Right lobe of liver (tissue), 6 donors: Measurements from ENCODE around the gene TMEM204. TPM values are rescaled to one million over a fixed set of nuclear protein-coding genes. Genes with fewer than 3 reads are reported as not detected.

Experiments
- ATAC-seq, 4 donors: fragments of 200-7000 bp; cut with Tn5 transposase; one replicate each; pipeline ENCODE4 v1.9.1; 2020; ENCODE audit warnings: mild to moderate bottlenecking in 4 of 4, moderate library complexity in 4 of 4
- DNase-seq, 3 donors: peaks; one replicate each; pipeline ENCODE4 v3.0.0-alpha.2; 2020
- H3K27ac ChIP-seq, 3 donors: fragments of 200-600 bp; one replicate each; pipeline ENCODE4 v1.8.0; 2022
- H3K27me3 ChIP-seq, 2 donors: fragments of 200-600 bp; one replicate each; pipeline ENCODE4 v1.8.0; 2022
- H3K36me3 ChIP-seq, 4 donors: fragments of 200-600 bp; sonication (generic) in 1 of 4; one replicate each; pipeline versions ENCODE4 v1.5.1 to v1.8.0; 2017 to 2022; ENCODE audit warnings: control low read depth in 1 of 4
- H3K4me1 ChIP-seq, 4 donors: fragments of 200-600 bp; sonication (generic) in 1 of 4; one replicate each; pipeline versions ENCODE4 v1.5.1 to v1.8.0; 2017 to 2022; ENCODE audit warnings: control low read depth in 1 of 4
- H3K4me3 ChIP-seq, 3 donors: fragments of 200-600 bp; one replicate each; pipeline ENCODE4 v1.8.0; 2022
- H3K9me3 ChIP-seq, 4 donors: fragments of 200-600 bp; sonication (generic) in 1 of 4; one replicate each; pipeline versions ENCODE4 v1.5.1 to v1.8.0; 2017 to 2022; ENCODE audit warnings: control low read depth in 1 of 4
- CTCF ChIP-seq, 4 donors: fragments of 200-600 bp in 3 of 4; fragments of 450-650 bp in 1 of 4; IDR thresholded peaks; one replicate each; pipeline versions ENCODE4 v1.5.1 to v1.8.0; 2016 to 2022; ENCODE audit warnings: antibody characterized with exemption in 4 of 4, mild to moderate bottlenecking in 2 of 4
- POLR2A ChIP-seq: fragments of 450-650 bp; IDR thresholded peaks from one replicate; pipeline ENCODE4 v1.6.1; 2017; ENCODE audit warnings: antibody characterized with exemption, mild to moderate bottlenecking
- WGBS: methylation state at CpG from one replicate; pipeline ENCODE4 v1.1.6; 2018; ENCODE audit warnings: low coverage, low lambda C conversion rate; ENCODE audit not compliant: insufficient coverage; ENCODE audit errors: missing lambda C conversion rate; 5-methylcytosine and 5-hydroxymethylcytosine counted together
- intact Hi-C, 2 donors: fragments of 100-400 bp; cut with DNase I; formaldehyde crosslinking; loops; one replicate each; pipeline versions ENCODE4 v1.11.2 to v1.14.1; 2022
- total RNA-seq, 6 experiments: library from RNA; depleted of rRNA in 2 of 6; stranded (reverse); fragments of >200 nt in 2 of 6; fragmentation: NEBNext Ultra II Directional in 3 of 6; extraction: Animal tissue kit (Norgen Biotek cat#: 25700) in 3 of 6; gene quantifications; one replicate each; pipeline versions ENCODE4 v1.1.0 to v1.2.4, GENCODE V29; 2016 to 2023
- donor health status: DM: no; HTN: yes; CAD: no.
- donor health status: DM: no; HTN: no; CAD: no.
- donor health status: DM: no; HTN: no; CAD: no.
- donor health status: DM: no; HTN: yes; CAD: no.
- donor health status: DM: no; HTN: yes; CAD: no.

Gene TMEM204
- total RNA-seq, 6 experiments from 2014 or later: 4.7 to 18.7 (median 8.9) TPM

GRCh38 chr16:1528921-1529537 is 4.4 kb upstream of the TMEM204 start:
- Histone ChIP-seq H3K27me3 (no peaks in the 10 kb centered on the region), H3K9me3 (no peaks in the 10 kb centered on the region), H3K4me3 (no peak overlapping the region), H3K4me1 (no peaks in the 10 kb centered on the region), H3K36me3 (no peaks in the 10 kb centered on the region), H3K27ac (no peak overlapping the region)
- DNase-seq (peak in 1 of 3 donors; percentile 21), ATAC-seq (no peak)
- WGBS: no CpG with 5 or more reads among the region's 29 CpGs
- TF ChIP-seq POLR2A (no peak), CTCF (IDR thresholded peaks at IDR 0.05) (no peak)
- intact Hi-C loops: no loop called here

GRCh38 chr16:1530349-1530882 is 3.0 kb upstream of the TMEM204 start:
- Histone ChIP-seq H3K27ac (peak overlapping the region; percentile 51 to 75 (median 64)), H3K27me3 (no peaks in the 10 kb centered on the region), H3K36me3 (no peaks in the 10 kb centered on the region), H3K9me3 (no peaks in the 10 kb centered on the region), H3K4me3 (no peak overlapping the region), H3K4me1 (no peaks in the 10 kb centered on the region)
- no peak for ATAC-seq
- 70% methylated on average over 2 of the region's 27 CpGs for WGBS
- intact Hi-C loops: no loop called here
- TF ChIP-seq CTCF (IDR thresholded peaks at IDR 0.05) (no peak), POLR2A (no peak)
- peak in 1 of 3 donors; percentile 13 for DNase-seq

- H3K4me3 ChIP-seq: no peak overlapping the region
- DNase-seq: peak in 1 of 3 donors; percentile 38
- no peaks in the 10 kb centered on the region for H3K9me3 ChIP-seq
- intact Hi-C loops: no loop called here
- H3K27me3 ChIP-seq: no peaks in the 10 kb centered on the region
- peak overlapping the region; percentile 51 to 75 (median 67) for H3K27ac ChIP-seq
- ATAC-seq: peak; percentile 8 to 25 (median 16)
- peak; percentile 47 for TF ChIP-seq POLR2A
- TF ChIP-seq CTCF (IDR thresholded peaks at IDR 0.05): no peak
- no peaks in the 10 kb centered on the region for H3K4me1 ChIP-seq
- WGBS: no CpG with 5 or more reads among the region's 35 CpGs
- H3K36me3 ChIP-seq: no peaks in the 10 kb centered on the region
Measured at GRCh38 chr16:1530883-1531637, 2.4 kb upstream of the TMEM204 start.

GRCh38 chr16:1531638-1531910 is 1.9 kb upstream of the TMEM204 start:
- peak overlapping the region; percentile 51 to 75 (median 67) for H3K27ac ChIP-seq
- intact Hi-C loops: no loop called here
- H3K27me3 ChIP-seq: no peaks in the 10 kb centered on the region
- WGBS: 73% methylated on average over 3 of the region's 14 CpGs
- DNase-seq: peak in 1 of 3 donors; percentile 18
- no peak for ATAC-seq
- no peaks in the 10 kb centered on the region for H3K4me1 ChIP-seq
- H3K36me3 ChIP-seq: no peaks in the 10 kb centered on the region
- no peak overlapping the region for H3K4me3 ChIP-seq
- TF ChIP-seq POLR2A (no peak), CTCF (IDR thresholded peaks at IDR 0.05) (no peak)
- H3K9me3 ChIP-seq: no peaks in the 10 kb centered on the region
